ENCODE results near the gene KANK4. TPM values are rescaled to one million over a fixed set of nuclear protein-coding genes. Genes with fewer than 3 reads are reported as not detected.

KANK4 gene
- polyA plus RNA-seq, 2 of the 4 experiments (the other 2 are of a cell fraction): 0.66 to 0.81 TPM

GRCh38 chr1:62308606-62309005 lies 10.6 kb downstream of the KANK4 start:
- H3K9me3 ChIP-seq: no peaks in the 10 kb centered on the region
- DNase-seq (ENCODE audit: low read depth in 1 of 2, low spot score in 1 of 2): no peak
- ChIA-PET POLR2A (no interaction called here), CTCF (interaction anchor here (0.8 to 2.7 kb wide), 2 partner anchors 9 to 22 kb away, joined by 4 to 7 read pairs; no protein-coding TSS in a partner anchor)
- H3K4me3 ChIP-seq: no peak overlapping the region
- FAIRE-seq: no peak
- 14% methylated on average over 3 of the region's 3 CpGs for WGBS (ENCODE audit: missing lambda C conversion rate)
- no peak overlapping the region for H3K4me2 ChIP-seq
- no peak for ATAC-seq
- peaks cover 8% of the 10 kb centered on the region; the same call in 1 of the 3 replicates for H3K4me1 ChIP-seq
- no peak for TF ChIP-seq SMC3 (IDR thresholded peaks at IDR 0.05)
- no peak for TF ChIP-seq CBX8 (IDR thresholded peaks at IDR 0.05)
- TF ChIP-seq TFCP2L1 (CRISPR knock-in tag; IDR thresholded peaks at IDR 0.05): no peak
- no peak for TF ChIP-seq FOSB (CRISPR knock-in tag; IDR thresholded peaks at IDR 0.05)
- no peak for TF ChIP-seq SREBF2 (IDR thresholded peaks at IDR 0.05)
- TF ChIP-seq ZNF302 (CRISPR knock-in tag; IDR thresholded peaks at IDR 0.05): no peak
- no peak for TF ChIP-seq EP300 (IDR thresholded peaks at IDR 0.05)
- TF ChIP-seq CBX2 (IDR thresholded peaks at IDR 0.05; ENCODE audit: borderline replicate concordance, low read depth): no peak
- no peak for TF ChIP-seq ESRRA (IDR thresholded peaks at IDR 0.05; ENCODE audit: borderline replicate concordance, low read length)
- no peak for TF ChIP-seq RARB (CRISPR knock-in tag; IDR thresholded peaks at IDR 0.05)
- no peak for TF ChIP-seq REST (IDR thresholded peaks at IDR 0.05)
- TF ChIP-seq RFX5 (IDR thresholded peaks at IDR 0.05): no peak
- TF ChIP-seq POLR2AphosphoS2 (conservative IDR thresholded peaks at IDR 0.05; ENCODE audit: low read length): no peak
- TF ChIP-seq, protein P1, sequence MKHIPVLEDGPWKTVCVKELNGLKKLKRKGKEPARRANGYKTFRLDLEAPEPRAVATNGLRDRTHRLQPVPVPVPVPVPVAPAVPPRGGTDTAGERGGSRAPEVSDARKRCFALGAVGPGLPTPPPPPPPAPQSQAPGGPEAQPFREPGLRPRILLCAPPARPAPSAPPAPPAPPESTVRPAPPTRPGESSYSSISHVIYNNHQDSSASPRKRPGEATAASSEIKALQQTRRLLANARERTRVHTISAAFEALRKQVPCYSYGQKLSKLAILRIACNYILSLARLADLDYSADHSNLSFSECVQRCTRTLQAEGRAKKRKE (CRISPR knock-in tag; IDR thresholded peaks at IDR 0.05; ENCODE audit: low read depth): no peak
- no peak for TF ChIP-seq MAZ (IDR thresholded peaks at IDR 0.05; ENCODE audit: borderline replicate concordance, low read depth, low read length)
- TF ChIP-seq PBX3 (IDR thresholded peaks at IDR 0.05): no peak
- no peak for TF ChIP-seq ZFP36 (IDR thresholded peaks at IDR 0.05; ENCODE audit: borderline replicate concordance, partially characterized antibody)
- no peak for TF ChIP-seq RCOR1 (IDR thresholded peaks at IDR 0.05; ENCODE audit: low read depth, low read length)
- TF ChIP-seq HOXB5 (CRISPR knock-in tag; IDR thresholded peaks at IDR 0.05): no peak
- TF ChIP-seq EHF (CRISPR knock-in tag; IDR thresholded peaks at IDR 0.05): no peak
- H3K27ac ChIP-seq: no peak overlapping the region

GRCh38 chr1:62307895-62308492 lies 11.2 kb downstream of the KANK4 start:
- 49% methylated on average over 4 of the region's 6 CpGs for WGBS (ENCODE audit: missing lambda C conversion rate)

More at GRCh38 chr1:62307895-62308492, 11.2 kb downstream of the KANK4 start:
- Histone ChIP-seq H3K27ac (no peak overlapping the region), H3K4me2 (peak overlapping the region; percentile 12; the same call in 1 of the 3 replicates), H3K4me1 (peaks cover 8% of the 10 kb centered on the region; the same call in 1 of the 3 replicates), H3K9me3 (no peaks in the 10 kb centered on the region), H3K4me3 (no peak overlapping the region)
- POLR2A ChIA-PET: no interaction called here
- FAIRE-seq (no peak), ATAC-seq (peak in 1 of 2 experiments; percentile 55; a peak in 3 of 6 replicates), DNase-seq (ENCODE audit: low read depth in 1 of 2, low spot score in 1 of 2) (no peak)
- no peak for TF ChIP-seq NPAS2 (CRISPR knock-in tag; IDR thresholded peaks at IDR 0.05; ENCODE audit: borderline replicate concordance)
- TF ChIP-seq, protein P1 (CRISPR knock-in tag; IDR thresholded peaks at IDR 0.05; ENCODE audit: low read depth): no peak
- no peak for TF ChIP-seq HDAC2 (IDR thresholded peaks at IDR 0.05)
- TF ChIP-seq HES2 (IDR thresholded peaks at IDR 0.05): no peak
- no peak for TF ChIP-seq RARB (CRISPR knock-in tag; IDR thresholded peaks at IDR 0.05)
- CTCF ChIA-PET: interaction anchor here (0.8 kb wide), 3 partner anchors 22 to 99 kb away, joined by 3 to 5 read pairs (median 4); no protein-coding TSS in a partner anchor

Measured in A549 (cell line).